ENCODE data around the gene LYST. TPM values are rescaled to one million over a fixed set of nuclear protein-coding genes. Genes with fewer than 3 reads are reported as not detected.
"Not testable (repeated sequence)": the region's sequence is repeated elsewhere in the genome, so short reads cannot be mapped to it uniquely, and the experiment has no call there.

LYST gene
- total RNA-seq, 1 donor from 2014 or later = 78.2 TPM

GRCh38 chr1:235639226-235640205 is 227.2 kb downstream of the LYST start:
- no peak for DNase-seq (ENCODE audit: low spot score)

- not testable (repeated sequence) for DNase-seq (ENCODE audit: low spot score)
Observed at GRCh38 chr1:235638612-235639011, 228.1 kb downstream of the LYST start.

DNA sequence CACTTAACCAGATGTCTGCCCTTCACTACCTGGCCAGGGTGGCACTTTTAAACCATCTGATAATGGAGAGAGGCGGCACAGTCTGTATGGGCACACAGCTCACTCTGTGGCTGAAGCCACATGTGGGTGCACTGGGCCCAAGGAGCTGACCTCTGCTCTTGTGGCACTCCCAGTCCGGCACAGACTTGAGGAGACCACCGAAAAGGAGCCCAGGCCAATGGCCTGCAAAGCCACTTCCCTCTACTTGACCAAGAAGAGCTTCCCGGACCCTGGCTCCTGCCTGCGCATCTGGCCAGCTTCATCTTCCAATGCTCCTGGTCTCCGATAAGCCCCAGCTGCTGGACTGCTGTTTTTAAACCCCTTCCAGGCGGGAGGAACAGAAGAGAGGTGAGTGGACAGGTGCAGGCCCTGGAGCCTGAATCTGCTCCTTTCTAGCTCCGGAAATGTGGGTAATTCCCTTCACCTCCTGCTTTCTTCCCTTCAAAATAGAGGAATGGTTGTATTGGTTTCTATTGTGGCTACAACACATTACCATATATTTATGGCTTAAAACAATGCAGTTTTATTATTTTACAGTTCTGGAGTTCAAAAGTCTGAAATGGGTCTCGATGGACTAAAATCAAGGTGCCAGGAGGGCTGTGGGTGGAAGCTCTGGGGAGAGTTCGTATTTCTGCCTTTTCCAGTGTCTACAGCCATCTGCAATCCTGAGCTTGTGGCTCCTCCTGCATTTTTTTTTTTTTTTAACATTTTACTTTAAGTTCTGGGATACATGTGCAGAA is 228.8 kb downstream of the LYST start:
- DNase-seq (ENCODE audit: low spot score) = no peak

DNA sequence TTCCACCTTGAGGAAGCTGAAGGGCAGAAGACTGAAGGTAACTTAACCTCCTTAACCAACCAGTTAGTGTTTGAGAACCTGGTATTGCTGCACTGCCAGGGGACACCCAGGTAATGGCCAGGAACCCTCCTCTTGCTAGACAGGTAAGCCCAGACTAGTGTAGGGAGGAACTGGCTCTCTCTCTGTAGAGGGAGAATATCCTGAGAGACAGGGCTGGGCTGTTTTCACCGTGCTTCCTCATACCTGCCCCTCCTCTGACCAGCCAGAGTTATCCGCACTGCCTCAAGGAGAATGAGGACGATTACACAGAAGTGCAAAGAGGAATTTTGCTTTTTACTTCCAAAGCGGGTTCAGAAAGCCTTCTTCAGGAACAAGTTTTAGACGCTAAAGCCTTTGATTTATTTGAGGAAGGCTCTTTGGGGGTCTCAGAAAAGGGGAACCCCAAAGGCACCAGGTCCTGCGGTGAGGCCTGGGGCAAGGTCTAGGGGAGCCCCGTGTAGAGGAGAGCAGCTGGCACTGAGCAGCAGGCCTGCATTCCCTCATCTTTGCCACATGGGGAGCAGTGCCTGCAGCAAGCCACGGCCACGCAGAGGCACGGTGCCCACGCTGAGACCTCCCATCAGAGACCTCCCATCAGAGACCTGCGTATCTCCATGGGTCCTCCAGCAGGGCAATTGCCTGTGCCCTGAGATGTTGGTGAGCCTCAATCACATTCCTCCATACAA is 230.6 kb downstream of the LYST start:
- DNase-seq (ENCODE audit: low spot score) = peak; percentile 38

- peak; percentile 57 for DNase-seq (ENCODE audit: low spot score)
Observed at GRCh38 chr1:235632506-235633401, 234.0 kb downstream of the LYST start.

DNA sequence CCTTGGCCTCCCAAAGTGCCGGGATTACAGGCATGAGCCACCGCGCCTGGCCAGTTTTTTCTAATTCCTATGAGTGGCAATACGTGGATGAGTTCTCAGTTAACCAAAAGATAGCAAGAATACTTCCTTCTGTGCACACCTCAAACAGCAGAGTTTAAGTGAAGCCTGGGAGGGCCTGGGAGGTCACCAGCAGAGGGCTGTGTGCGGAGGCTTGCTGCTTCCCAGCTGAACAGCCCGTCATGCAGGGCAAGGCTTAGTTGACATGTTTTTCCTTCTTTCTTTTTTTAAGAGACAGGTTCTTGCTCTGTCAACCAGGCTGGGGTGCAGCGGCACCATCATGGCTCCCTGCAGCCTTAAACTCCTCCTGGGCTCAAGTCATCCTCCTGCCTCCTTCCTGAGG is 234.9 kb downstream of the LYST start:
- DNase-seq (ENCODE audit: low spot score) = no peak

DNA sequence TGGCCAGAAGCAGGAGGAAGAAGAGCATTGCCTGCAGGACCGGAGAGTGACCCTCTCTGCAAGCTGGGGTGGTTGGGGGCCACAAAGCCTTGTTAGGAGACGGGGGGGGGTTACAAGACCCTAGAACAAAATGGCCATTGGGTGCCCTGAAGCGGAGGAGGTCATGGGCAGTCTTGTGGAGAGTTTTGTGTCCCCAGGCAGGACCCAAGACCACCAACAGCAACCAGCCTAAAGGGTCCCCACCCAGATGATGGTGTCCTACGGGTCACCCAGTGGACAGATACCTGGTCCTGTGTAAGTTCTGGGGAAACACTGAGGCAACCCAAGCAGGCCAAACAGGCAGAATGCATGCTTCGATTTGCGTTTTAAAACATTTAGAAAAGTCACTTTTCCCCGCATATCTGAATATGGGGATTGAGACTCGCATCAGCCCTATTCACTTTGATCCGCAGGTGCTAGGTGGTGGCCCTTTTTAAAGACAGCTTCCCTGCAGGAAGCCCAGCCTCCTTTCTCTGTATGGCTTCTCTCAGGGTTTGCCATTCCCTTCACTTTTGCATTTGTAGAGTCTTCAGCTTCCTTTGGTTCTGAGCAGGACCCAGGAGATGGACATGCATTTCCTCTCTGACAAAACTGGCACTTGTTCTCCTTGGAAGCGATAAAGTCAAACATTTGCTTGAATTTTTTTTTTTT is 238.2 kb downstream of the LYST start:
- DNase-seq (ENCODE audit: low spot score) = no peak

GRCh38 chr1:235625831-235626230 is 240.9 kb downstream of the LYST start:
- no peak for DNase-seq (ENCODE audit: low spot score)

GRCh38 chr1:235625340-235625739 is 241.4 kb downstream of the LYST start:
- no peak for DNase-seq (ENCODE audit: low spot score)

DNA sequence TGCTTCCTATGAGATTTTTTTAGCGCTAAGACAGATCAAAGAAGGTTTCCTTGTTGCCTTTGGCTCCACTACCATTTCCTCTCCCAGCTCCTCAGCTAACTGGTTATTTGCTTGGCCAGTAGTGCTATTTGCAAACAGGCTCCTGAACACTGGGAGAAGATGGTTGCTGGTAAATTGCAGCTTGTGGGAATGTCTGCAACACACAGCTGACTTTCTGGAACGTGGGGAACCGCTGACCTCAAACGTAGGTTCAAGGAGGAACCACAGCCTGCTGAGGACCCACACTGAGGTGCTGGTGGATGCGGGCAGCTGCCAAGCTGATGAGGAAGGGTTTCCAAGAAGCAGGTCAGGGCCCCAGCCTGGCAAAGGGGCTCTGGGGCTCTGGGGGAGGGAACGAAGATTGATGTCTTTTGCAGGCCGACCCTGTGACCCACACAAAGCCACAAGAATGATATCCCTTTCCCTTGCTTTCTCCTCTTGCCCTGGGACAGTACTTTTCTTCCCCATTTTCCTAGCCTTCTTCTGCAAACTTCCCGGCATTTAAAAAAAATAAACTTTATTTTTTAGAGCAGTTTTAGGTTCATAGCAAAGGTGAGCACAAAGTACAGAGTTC is 241.9 kb downstream of the LYST start:
- peak; percentile 25 for DNase-seq (ENCODE audit: low spot score)

- peak; percentile 44 for DNase-seq (ENCODE audit: low spot score)
Observed at GRCh38 chr1:235622936-235623779, 243.5 kb downstream of the LYST start.

DNA sequence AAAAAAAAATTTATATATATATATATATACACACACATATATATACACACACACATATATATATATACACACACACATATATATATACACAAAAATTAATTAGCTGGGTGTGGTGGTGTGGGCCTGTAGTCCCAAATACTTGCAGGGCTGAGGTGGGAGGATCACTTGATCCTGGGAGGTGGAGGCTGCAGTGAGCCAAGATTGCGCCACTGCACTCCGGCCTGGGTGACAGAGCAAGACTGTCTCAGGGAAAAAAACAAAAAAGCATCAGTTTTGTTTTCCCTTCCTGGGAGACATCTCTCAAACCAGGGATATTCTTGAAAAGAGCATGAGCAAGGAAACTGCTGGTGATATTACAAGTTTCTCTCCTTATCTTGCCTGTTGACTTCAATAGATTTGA is 247.6 kb downstream of the LYST start:
- DNase-seq (ENCODE audit: low spot score) = not testable (repeated sequence)

DNA sequence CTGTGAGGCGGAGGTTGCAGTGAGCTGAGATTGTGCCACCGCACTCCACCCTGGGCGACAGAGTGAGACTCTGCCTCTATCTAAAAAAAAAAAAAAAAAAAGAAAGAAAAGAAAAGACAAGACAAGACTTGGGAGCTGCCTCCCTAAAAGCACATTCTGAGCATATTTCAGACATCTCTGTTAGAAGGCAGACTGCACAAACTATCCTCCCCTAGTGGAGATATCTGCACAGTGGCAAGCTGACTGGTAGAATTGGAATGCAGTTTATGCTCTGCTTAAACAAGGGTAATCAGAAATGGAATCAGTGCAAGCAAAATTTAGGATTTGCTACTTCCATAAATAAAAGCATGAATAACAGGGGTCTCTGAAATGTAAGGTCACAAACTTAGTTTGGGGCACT is 248.9 kb downstream of the LYST start:
- DNase-seq (ENCODE audit: low spot score) = peak; percentile 81

DNA sequence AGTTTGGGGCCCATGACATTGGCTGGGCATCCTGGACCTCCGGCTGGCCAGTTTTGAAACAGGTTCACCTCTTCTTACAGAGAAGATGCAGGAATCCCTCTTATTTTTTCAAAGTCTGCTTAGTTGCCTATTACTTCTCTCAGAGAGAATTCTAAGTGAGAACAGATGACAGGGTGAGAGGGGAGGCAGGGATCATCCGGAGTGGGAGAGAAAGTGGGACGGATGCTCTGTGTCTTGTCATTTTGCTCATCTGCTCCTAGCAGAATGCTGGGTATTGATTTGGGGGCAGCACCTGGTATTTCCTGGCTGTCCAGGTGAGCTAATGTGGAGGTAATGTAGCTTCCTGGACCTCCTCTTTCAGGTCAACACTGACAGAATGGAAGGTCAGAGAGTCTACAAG is 249.6 kb downstream of the LYST start:
- no peak for DNase-seq (ENCODE audit: low spot score)

GRCh38 chr1:235614442-235614954 is 252.2 kb downstream of the LYST start:
- DNase-seq (ENCODE audit: low spot score) = no peak

- DNase-seq (ENCODE audit: low spot score) = no peak
Observed at GRCh38 chr1:235613602-235614001, 253.1 kb downstream of the LYST start.

GRCh38 chr1:235612761-235613160 is 253.9 kb downstream of the LYST start:
- DNase-seq (ENCODE audit: low spot score) = no peak

Data from umbilical cord (tissue), 2 donors.